ENCODE results near the gene TPRN. TPM values are rescaled to one million over a fixed set of nuclear protein-coding genes. Genes with fewer than 3 reads are reported as not detected.

Gene TPRN
- 1 to 10 TPM; 5.7 to 6.6 TPM for total RNA-seq

GRCh38 chr9:137200311-137201204 lies at the start of gene TPRN:
Gene TPRN, minus strand, starts transcription at chr9:137200741. Its CDS starts 30 bp downstream, at chr9:137200711.
- ChIA-PET CTCF (interaction anchor here (0.5 to 1.3 kb wide), 9 partner anchors 9 to 165 kb away, joined by 3 to 8 read pairs (median 3); partner anchors contain the start of gene SSNA1), POLR2A (interaction anchor here (0.6 to 1.1 kb wide), 4 partner anchors 8 to 36 kb away, joined by 3 read pairs; partner anchors contain the start of genes ANAPC2 and SSNA1)
- intact Hi-C loops (cut with micrococcal nuclease) = no loop called here
- H3K4me3 Mint-ChIP-seq = peak within 1 kb of the TSS; percentile 82
- peak within 1 kb of the TSS; percentile 77 for H3K27ac Mint-ChIP-seq
- peaks cover 22% of the 10 kb centered on the region for H3K4me1 Mint-ChIP-seq (ENCODE audit: low read depth)
- no peak for TF ChIP-seq CTCF (IDR thresholded peaks at IDR 0.05)
- no peaks in the 10 kb centered on the region for H3K9me3 Mint-ChIP-seq
- no peaks in the 10 kb centered on the region for H3K36me3 Mint-ChIP-seq (ENCODE audit: low read depth)
- ATAC-seq = peak; percentile 98
- no peaks in the 10 kb centered on the region for H3K27me3 Mint-ChIP-seq
- peak; percentile 99 for DNase-seq

- TF ChIP-seq CTCF (IDR thresholded peaks at IDR 0.05) = no peak
- Mint-ChIP-seq H3K9me3 (no peaks in the 10 kb centered on the region), H3K27ac (no peak overlapping the region), H3K27me3 (no peaks in the 10 kb centered on the region), H3K4me1 (ENCODE audit: low read depth) (peaks cover 11% of the 10 kb centered on the region), H3K36me3 (ENCODE audit: low read depth) (peaks cover 11% of the 10 kb centered on the region), H3K4me3 (no peak overlapping the region)
- DNase-seq (no peak), ATAC-seq (no peak)
- ChIA-PET POLR2A (interaction anchor here (0.7 kb wide), 1 partner anchor 9 kb away, joined by 3 read pairs; no protein-coding TSS in a partner anchor), CTCF (interaction anchor here (0.9 kb wide), 1 partner anchor 11 kb away, joined by 3 read pairs; no protein-coding TSS in a partner anchor)
- intact Hi-C loops (cut with micrococcal nuclease) = no loop called here
Observed at GRCh38 chr9:137247916-137248175, 47.3 kb upstream of the TPRN start.

- no peak for TF ChIP-seq CTCF (IDR thresholded peaks at IDR 0.05)
- H3K27ac Mint-ChIP-seq = no peak overlapping the region
- ATAC-seq = no peak
- H3K4me1 Mint-ChIP-seq (ENCODE audit: low read depth) = peaks cover 16% of the 10 kb centered on the region
- no peak for DNase-seq
- POLR2A ChIA-PET = interaction anchor here (0.7 kb wide), 1 partner anchor 9 kb away, joined by 3 read pairs; no protein-coding TSS in a partner anchor
- intact Hi-C loops (cut with micrococcal nuclease) = no loop called here
- no peaks in the 10 kb centered on the region for H3K27me3 Mint-ChIP-seq
- no peaks in the 10 kb centered on the region for H3K9me3 Mint-ChIP-seq
- no peak overlapping the region for H3K4me3 Mint-ChIP-seq
- H3K36me3 Mint-ChIP-seq (ENCODE audit: low read depth) = peaks cover 16% of the 10 kb centered on the region
- CTCF ChIA-PET = interaction anchor here (0.9 to 1.1 kb wide), 2 partner anchors 11 to 20 kb away, joined by 3 read pairs; partner anchors contain the start of gene RNF224
Observed at GRCh38 chr9:137247135-137247915, 46.8 kb upstream of the TPRN start.

GRCh38 chr9:137245450-137246421 lies 45.2 kb upstream of the TPRN start:
- Mint-ChIP-seq H3K36me3 (ENCODE audit: low read depth) (peaks cover 25% of the 10 kb centered on the region), H3K27ac (no peak overlapping the region), H3K4me3 (no peak overlapping the region), H3K4me1 (ENCODE audit: low read depth) (peaks cover 21% of the 10 kb centered on the region), H3K27me3 (no peaks in the 10 kb centered on the region), H3K9me3 (no peaks in the 10 kb centered on the region)
- ATAC-seq (no peak), DNase-seq (no peak)
- CTCF ChIA-PET = interaction anchor here (1.0 to 1.7 kb wide), 2 partner anchors 9 to 178 kb away, joined by 3 to 6 read pairs; no protein-coding TSS in a partner anchor
- intact Hi-C loops (cut with micrococcal nuclease) = no loop called here
- no peak for TF ChIP-seq CTCF (IDR thresholded peaks at IDR 0.05)
- POLR2A ChIA-PET = interaction anchor here (1.1 to 1.4 kb wide), 2 partner anchors 10 kb away, joined by 3 to 4 read pairs; partner anchors contain the start of gene NELFB
